Heart left ventricle (tissue), 13 donors: ENCODE data around the gene LUM.

Source experiments
- CTCF ChIP-seq, 12 donors: fragments of 200-600 bp; sonication (generic) in 4 of 12; IDR thresholded peaks; one replicate each; pipeline versions ENCODE4 v1.5.0 to v1.8.0; 2018 to 2022; ENCODE audit warnings: antibody characterized with exemption in 12 of 12, mild to moderate bottlenecking in 5 of 12
- POLR2A ChIP-seq, 2 donors: fragments of 450-650 bp; IDR thresholded peaks; one replicate each; pipeline ENCODE4 v1.6.1; 2017; ENCODE audit warnings: antibody characterized with exemption in 2 of 2, mild to moderate bottlenecking in 2 of 2, moderate library complexity in 2 of 2
- donor health status: ischemic (EF 13 %, LVEDD 7.1; RV severe dilation, severe dysfunction).
- donor health status: DM: no; HTN: yes; CAD: no.
- donor health status: DM: no; HTN: no; CAD: no.
- donor health status: ischemic (EF 25% LVEDD 6.9; RV normal size, moderate dysfunction).
- donor health status: ischemic (EF 25% LVEDD 5.7; RV mildly dilated, moderate dysfunction).
- donor health status: ischemic (EF 35%, LVEDD 5.7; RV mildly dilated, moderate dysfunction).
- donor health status: nonischemic (EF 11% LVEDD 7.7; RV severe dilation, severe dysfunction).
- donor health status: DM: yes; HTN: yes; CAD: no.
- donor health status: PGD.
- donor health status: ischemic (EF 29% LVEDD 5.4; RV normal size, mild dysfunction).
- donor health status: nonischemic (EF 23%, LVEDD 6.1; RV moderate dilation, normal function).

- TF ChIP-seq CTCF (IDR thresholded peaks at IDR 0.05) (no peak), POLR2A (IDR thresholded peaks at IDR 0.05) (no peak)
Measured at GRCh38 chr12:91127306-91127705, 16.0 kb upstream of the LUM start.
